ENCODE data around the gene SEC24D. TPM values are rescaled to one million over a fixed set of nuclear protein-coding genes. Genes with fewer than 3 reads are reported as not detected.
A peak's percentile ranks its signal among the peaks of the same experiment; 100 is the strongest.
"Not testable (repeated sequence)": the region's sequence is repeated elsewhere in the genome, so short reads cannot be mapped to it uniquely, and the experiment has no call there.

Gene SEC24D
- total RNA-seq, 6 experiments from 2014 or later, result 164 to 198 (median 183) TPM

GRCh38 chr4:118797558-118798142, 38.3 kb downstream of the SEC24D start:
- Mint-ChIP-seq H3K27me3 (ENCODE audit: insufficient read depth) (peaks cover 5% of the 10 kb centered on the region), H3K4me3 (no peak overlapping the region), H3K36me3 (ENCODE audit: low read depth) (peaks cover 51% of the 10 kb centered on the region), H3K9me3 (no peaks in the 10 kb centered on the region), H3K4me1 (ENCODE audit: low read depth) (peaks cover 31% of the 10 kb centered on the region), H3K27ac (no peak overlapping the region)
- TF ChIP-seq, protein P1, sequence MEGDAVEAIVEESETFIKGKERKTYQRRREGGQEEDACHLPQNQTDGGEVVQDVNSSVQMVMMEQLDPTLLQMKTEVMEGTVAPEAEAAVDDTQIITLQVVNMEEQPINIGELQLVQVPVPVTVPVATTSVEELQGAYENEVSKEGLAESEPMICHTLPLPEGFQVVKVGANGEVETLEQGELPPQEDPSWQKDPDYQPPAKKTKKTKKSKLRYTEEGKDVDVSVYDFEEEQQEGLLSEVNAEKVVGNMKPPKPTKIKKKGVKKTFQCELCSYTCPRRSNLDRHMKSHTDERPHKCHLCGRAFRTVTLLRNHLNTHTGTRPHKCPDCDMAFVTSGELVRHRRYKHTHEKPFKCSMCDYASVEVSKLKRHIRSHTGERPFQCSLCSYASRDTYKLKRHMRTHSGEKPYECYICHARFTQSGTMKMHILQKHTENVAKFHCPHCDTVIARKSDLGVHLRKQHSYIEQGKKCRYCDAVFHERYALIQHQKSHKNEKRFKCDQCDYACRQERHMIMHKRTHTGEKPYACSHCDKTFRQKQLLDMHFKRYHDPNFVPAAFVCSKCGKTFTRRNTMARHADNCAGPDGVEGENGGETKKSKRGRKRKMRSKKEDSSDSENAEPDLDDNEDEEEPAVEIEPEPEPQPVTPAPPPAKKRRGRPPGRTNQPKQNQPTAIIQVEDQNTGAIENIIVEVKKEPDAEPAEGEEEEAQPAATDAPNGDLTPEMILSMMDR (IDR thresholded peaks at IDR 0.05), result no peak
- DNase-seq, result peak; percentile 46

GRCh38 chr4:118791690-118792446, 44.1 kb downstream of the SEC24D start:
- not testable (repeated sequence) for H3K4me3 Mint-ChIP-seq; H3K4me1 Mint-ChIP-seq (ENCODE audit: low read depth); DNase-seq; H3K27me3 Mint-ChIP-seq (ENCODE audit: insufficient read depth); H3K9me3 Mint-ChIP-seq; H3K27ac Mint-ChIP-seq
- H3K36me3 Mint-ChIP-seq (ENCODE audit: low read depth), result peaks cover 41% of the 10 kb centered on the region

DNA sequence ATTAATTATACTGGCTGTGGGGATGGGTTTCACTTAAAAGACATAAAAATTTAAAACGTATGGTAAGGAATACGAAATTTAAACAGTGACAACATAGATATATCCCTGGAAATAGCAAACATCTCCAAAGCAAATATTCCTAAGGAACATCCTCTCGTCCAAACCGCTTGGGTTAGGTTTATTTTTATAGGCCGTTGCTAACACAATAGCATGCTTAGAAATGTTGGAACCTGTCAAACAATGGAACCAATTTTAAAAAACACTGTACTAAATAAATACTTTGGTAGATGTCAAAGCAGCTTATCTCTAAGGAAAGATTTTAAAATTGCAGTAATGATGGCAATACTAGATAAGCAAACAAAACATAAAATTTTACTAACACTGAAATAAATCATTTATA, 45.4 kb downstream of the SEC24D start:
- Mint-ChIP-seq H3K4me1 (ENCODE audit: low read depth) (peaks cover 21% of the 10 kb centered on the region), H3K27ac (no peak overlapping the region), H3K27me3 (ENCODE audit: insufficient read depth) (peaks cover 4% of the 10 kb centered on the region; the same call in 1 of the 2 replicates), H3K4me3 (no peak overlapping the region), H3K36me3 (ENCODE audit: low read depth) (peaks cover 35% of the 10 kb centered on the region), H3K9me3 (no peaks in the 10 kb centered on the region)
- no peak for DNase-seq
- TF ChIP-seq, protein P1 (IDR thresholded peaks at IDR 0.05), result no peak

- no peak for DNase-seq
- peaks cover 4% of the 10 kb centered on the region; the same call in 1 of the 2 replicates for H3K27me3 Mint-ChIP-seq (ENCODE audit: insufficient read depth)
- peak overlapping the region; percentile 21; the same call in 1 of the 2 replicates for H3K27ac Mint-ChIP-seq
- H3K4me3 Mint-ChIP-seq, result no peak overlapping the region
- peaks cover 34% of the 10 kb centered on the region for H3K4me1 Mint-ChIP-seq (ENCODE audit: low read depth)
- peaks cover 44% of the 10 kb centered on the region for H3K36me3 Mint-ChIP-seq (ENCODE audit: low read depth)
- TF ChIP-seq, protein P1 (IDR thresholded peaks at IDR 0.05), result no peak
- H3K9me3 Mint-ChIP-seq, result no peaks in the 10 kb centered on the region
Observed at GRCh38 chr4:118788911-118789310, 47.0 kb downstream of the SEC24D start.

DNA sequence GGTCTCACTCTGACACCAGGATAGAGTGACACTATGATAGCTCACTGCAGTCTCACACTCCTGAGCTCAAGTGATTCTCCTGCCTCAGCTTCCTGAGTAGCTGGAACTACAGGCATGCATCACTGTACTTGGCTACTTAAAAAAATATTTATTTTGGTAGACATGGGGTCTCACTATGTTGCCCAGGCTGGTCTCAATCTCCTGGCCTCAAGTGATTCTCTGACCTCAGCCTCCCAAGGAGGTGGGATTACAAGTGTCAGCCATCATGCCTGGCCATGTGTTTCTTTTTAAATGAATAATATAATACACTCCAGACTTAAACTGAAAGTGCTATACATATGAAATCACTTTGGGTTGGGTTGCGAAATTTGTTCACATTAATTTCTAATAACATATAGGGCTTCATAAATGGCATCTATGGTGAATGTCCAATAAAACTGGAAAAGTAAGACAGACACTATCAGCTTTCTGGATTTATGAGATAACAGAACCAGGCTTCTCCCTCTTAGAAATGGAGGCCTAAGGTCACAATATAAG, 48.0 kb downstream of the SEC24D start:
- no peak for DNase-seq
- no peak overlapping the region for H3K4me3 Mint-ChIP-seq
- TF ChIP-seq, protein P1 (IDR thresholded peaks at IDR 0.05), result no peak
- H3K36me3 Mint-ChIP-seq (ENCODE audit: low read depth), result peaks cover 47% of the 10 kb centered on the region
- peak overlapping the region; percentile 21; the same call in 1 of the 2 replicates for H3K27ac Mint-ChIP-seq
- peaks cover 40% of the 10 kb centered on the region for H3K4me1 Mint-ChIP-seq (ENCODE audit: low read depth)
- peaks cover 8% of the 10 kb centered on the region for H3K27me3 Mint-ChIP-seq (ENCODE audit: insufficient read depth)
- no peaks in the 10 kb centered on the region for H3K9me3 Mint-ChIP-seq

DNA sequence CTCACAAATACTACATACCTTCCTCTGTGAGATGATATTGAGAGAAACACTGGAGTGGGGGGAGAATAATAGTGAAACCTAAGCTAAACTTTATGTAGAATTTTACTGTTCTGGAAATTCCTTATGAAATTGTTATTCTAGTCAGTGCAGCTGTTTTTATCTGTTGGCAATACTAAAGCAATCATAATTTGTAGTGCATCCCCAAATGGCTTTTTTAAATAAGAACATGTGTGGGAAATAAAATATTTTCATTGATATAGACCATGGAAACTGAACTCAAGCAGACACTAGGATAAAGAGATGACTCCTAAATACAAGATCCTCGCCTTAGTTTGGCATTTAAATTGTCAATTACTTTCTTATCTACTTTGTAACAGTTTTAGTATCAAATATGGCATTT, 51.1 kb downstream of the SEC24D start:
- no peak overlapping the region for H3K27ac Mint-ChIP-seq

More for the DNA sequence above, 51.1 kb downstream of the SEC24D start:
- TF ChIP-seq, protein P1 (IDR thresholded peaks at IDR 0.05), result no peak
- H3K27me3 Mint-ChIP-seq (ENCODE audit: insufficient read depth), result peaks cover 4% of the 10 kb centered on the region
- peaks cover 71% of the 10 kb centered on the region for H3K36me3 Mint-ChIP-seq (ENCODE audit: low read depth)
- H3K9me3 Mint-ChIP-seq, result peaks cover 22% of the 10 kb centered on the region
- DNase-seq, result no peak
- no peak overlapping the region for H3K4me3 Mint-ChIP-seq
- peaks cover 53% of the 10 kb centered on the region for H3K4me1 Mint-ChIP-seq (ENCODE audit: low read depth)
